Mucosa of descending colon (tissue), 3 donors: ENCODE measurements around the gene TLE2. TPM values are rescaled to one million over a fixed set of nuclear protein-coding genes. Genes with fewer than 3 reads are reported as not detected.

Experiments
- ATAC-seq: fragments of 200-7000 bp; cut with Tn5 transposase; one replicate; pipeline ENCODE4 v1.9.1; 2020; ENCODE audit warnings: mild to moderate bottlenecking, moderate library complexity
- DNase-seq, 3 donors: peaks; one replicate each; pipeline ENCODE4 v3.0.0-alpha.2; 2020
- H3K36me3 ChIP-seq: fragments of 200-600 bp; one replicate; pipeline ENCODE4 v1.8.0; 2021; ENCODE audit warnings: low read depth, mild to moderate bottlenecking
- H3K4me1 ChIP-seq: fragments of 200-600 bp; one replicate; pipeline ENCODE4 v1.8.0; 2021; ENCODE audit warnings: low read depth, mild to moderate bottlenecking
- H3K4me3 ChIP-seq: fragments of 200-600 bp; one replicate; pipeline ENCODE4 v1.8.0; 2021; ENCODE audit warnings: mild to moderate bottlenecking
- H3K9me3 ChIP-seq: fragments of 200-600 bp; one replicate; pipeline ENCODE4 v1.8.0; 2021; ENCODE audit warnings: mild to moderate bottlenecking
- CTCF ChIP-seq: fragments of 200-600 bp; IDR thresholded peaks from one replicate; pipeline ENCODE4 v1.8.0; 2022; ENCODE audit warnings: antibody characterized with exemption, mild to moderate bottlenecking
- intact Hi-C, 2 donors: fragments of 100-400 bp; cut with DNase I in 1 of 2; cut with micrococcal nuclease in 1 of 2; formaldehyde crosslinking; loops; one replicate each; pipeline versions ENCODE4 v1.11.0 to v1.11.1; 2022; cut with DNase I, micrococcal nuclease
- total RNA-seq, 3 donors: library from RNA; stranded (reverse); fragmentation: NEBNext Ultra II Directional in 2 of 3; extraction: Animal tissue kit (Norgen Biotek cat#: 25700) in 2 of 3; gene quantifications; one replicate each; pipeline versions ENCODE4 v1.2.1 to v1.2.4, GENCODE V29; 2021 to 2023
- donor health status: DM: no; HTN: no; CAD: no; lungs with moderate emphysema.
- donor health status: DM: no; HTN: no; CAD: no.
- donor health status: DM: no; HTN: yes; CAD: no.

Gene TLE2
- total RNA-seq, 3 donors from 2014 or later = 40.0 to 66.5 (median 63.5) TPM

GRCh38 chr19:3024870-3025548 is 4.1 kb downstream of the TLE2 start:
- Histone ChIP-seq H3K36me3 (no peaks in the 10 kb centered on the region), H3K4me3 (no peak overlapping the region), H3K4me1 (peaks cover 6% of the 10 kb centered on the region), H3K9me3 (no peaks in the 10 kb centered on the region)
- TF ChIP-seq CTCF = no peak
- intact Hi-C loops = no loop called here
- ATAC-seq (peak; percentile 67), DNase-seq (peak in 1 of 3 donors; percentile 60)

GRCh38 chr19:3024509-3024869 is 4.6 kb downstream of the TLE2 start:
- H3K4me3 ChIP-seq = no peak overlapping the region
- ATAC-seq (no peak), DNase-seq (no peak)
- intact Hi-C loops = no loop called here
- no peaks in the 10 kb centered on the region for H3K36me3 ChIP-seq
- no peak for TF ChIP-seq CTCF
- H3K9me3 ChIP-seq = no peaks in the 10 kb centered on the region
- peaks cover 6% of the 10 kb centered on the region for H3K4me1 ChIP-seq

- TF ChIP-seq CTCF = no peak
- Histone ChIP-seq H3K9me3 (no peaks in the 10 kb centered on the region), H3K36me3 (no peaks in the 10 kb centered on the region), H3K4me1 (peaks cover 2% of the 10 kb centered on the region), H3K4me3 (no peak overlapping the region)
- ATAC-seq (no peak), DNase-seq (no peak)
- intact Hi-C loops = no loop called here
Measured at GRCh38 chr19:3020321-3020960, 8.6 kb downstream of the TLE2 start.

GRCh38 chr19:3019211-3019854 is 9.7 kb downstream of the TLE2 start:
- DNase-seq (no peak), ATAC-seq (no peak)
- H3K4me3 ChIP-seq = no peak overlapping the region
- no peaks in the 10 kb centered on the region for H3K36me3 ChIP-seq
- intact Hi-C loops = no loop called here
- no peaks in the 10 kb centered on the region for H3K9me3 ChIP-seq
- TF ChIP-seq CTCF = no peak
- no peaks in the 10 kb centered on the region for H3K4me1 ChIP-seq

GRCh38 chr19:3017923-3018322 is 11.2 kb downstream of the TLE2 start:
- H3K4me1 ChIP-seq = no peaks in the 10 kb centered on the region
- ATAC-seq (no peak), DNase-seq (no peak)
- TF ChIP-seq CTCF = no peak
- intact Hi-C loops = no loop called here
- H3K9me3 ChIP-seq = no peaks in the 10 kb centered on the region
- H3K4me3 ChIP-seq = no peak overlapping the region
- no peaks in the 10 kb centered on the region for H3K36me3 ChIP-seq
